Ectodermal cell (in vitro differentiated cells): ENCODE data around the gene VWA7.

Experiments
- H3K27ac ChIP-seq: 2 replicates; pipeline ENCODE4 v1.7.0; 2013; ENCODE audit warnings: mild to moderate bottlenecking, low read depth, low read length; ENCODE audit not compliant: insufficient read depth, poor library complexity, severe bottlenecking
- H3K27me3 ChIP-seq: 2 replicates; pipeline ENCODE4 v1.7.0; 2013; ENCODE audit warnings: mild to moderate bottlenecking, low read length; ENCODE audit not compliant: insufficient read depth, control insufficient read depth, poor library complexity, severe bottlenecking
- H3K36me3 ChIP-seq: one replicate; pipeline ENCODE4 v1.7.0; 2013; ENCODE audit warnings: low read length; ENCODE audit not compliant: control insufficient read depth, insufficient read depth
- H3K4me1 ChIP-seq: one replicate; pipeline ENCODE4 v1.7.0; 2013; ENCODE audit warnings: low read length; ENCODE audit not compliant: control insufficient read depth, insufficient read depth
- H3K4me3 ChIP-seq: 2 replicates; pipeline ENCODE4 v1.7.0; 2013; ENCODE audit warnings: low read depth, low read length, control low read depth; ENCODE audit not compliant: insufficient read depth
- H3K9me3 ChIP-seq: 2 replicates; pipeline ENCODE4 v1.7.0; 2013; ENCODE audit warnings: mild to moderate bottlenecking, low read length, moderate library complexity; ENCODE audit not compliant: control insufficient read depth
- WGBS, 2 experiments: methylation state at CpG; one replicate each; pipeline ENCODE4 v1.1.7; 2013; ENCODE audit warnings: missing lambda C conversion rate in 2 of 2; 5-methylcytosine and 5-hydroxymethylcytosine counted together

VWA7 gene

DNA sequence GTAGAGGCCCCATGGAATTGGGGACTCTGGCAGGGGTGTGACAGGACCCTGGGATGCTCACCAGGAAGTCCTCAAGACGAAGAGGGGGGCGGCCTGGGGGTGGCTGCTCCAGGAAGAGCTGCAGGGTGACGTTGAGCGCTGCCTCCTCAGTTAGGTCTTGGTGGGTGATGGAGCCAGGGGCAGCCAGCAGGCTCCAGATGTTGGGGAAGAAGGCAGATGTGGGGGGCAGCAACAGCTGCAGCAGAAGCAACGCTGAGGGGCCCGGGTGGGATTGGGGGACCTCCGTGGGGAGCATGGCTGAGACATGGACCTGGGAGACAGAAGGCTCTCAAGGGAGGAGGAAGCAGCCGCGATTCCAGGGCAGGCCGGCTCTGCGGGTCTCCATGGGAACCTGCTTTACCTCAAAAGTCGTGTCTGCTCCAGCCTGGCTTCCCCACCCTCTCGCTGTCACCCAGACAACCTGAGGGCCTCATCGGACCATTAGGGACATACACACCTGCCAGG lies 591 bp downstream of the VWA7 start:
- peak overlapping the region; percentile 23 for H3K27ac ChIP-seq
- peaks cover 6% of the 10 kb centered on the region for H3K4me1 ChIP-seq
- H3K36me3 ChIP-seq: peaks cover 23% of the 10 kb centered on the region
- no peaks in the 10 kb centered on the region for H3K27me3 ChIP-seq
- no peaks in the 10 kb centered on the region for H3K9me3 ChIP-seq
- 74 to 79% methylated on average over 14 of the region's 14 CpGs for WGBS, 2 experiments
- no peak overlapping the region for H3K4me3 ChIP-seq

- Histone ChIP-seq H3K4me3 (no peak overlapping the region), H3K9me3 (no peaks in the 10 kb centered on the region), H3K27me3 (no peaks in the 10 kb centered on the region), H3K36me3 (peaks cover 23% of the 10 kb centered on the region), H3K27ac (peak overlapping the region; percentile 33), H3K4me1 (peaks cover 6% of the 10 kb centered on the region)
- WGBS, 2 experiments: 93 to 94% methylated on average over 32 of the region's 32 CpGs
Measured at GRCh38 chr6:31775633-31776484, 1.3 kb downstream of the VWA7 start.

DNA sequence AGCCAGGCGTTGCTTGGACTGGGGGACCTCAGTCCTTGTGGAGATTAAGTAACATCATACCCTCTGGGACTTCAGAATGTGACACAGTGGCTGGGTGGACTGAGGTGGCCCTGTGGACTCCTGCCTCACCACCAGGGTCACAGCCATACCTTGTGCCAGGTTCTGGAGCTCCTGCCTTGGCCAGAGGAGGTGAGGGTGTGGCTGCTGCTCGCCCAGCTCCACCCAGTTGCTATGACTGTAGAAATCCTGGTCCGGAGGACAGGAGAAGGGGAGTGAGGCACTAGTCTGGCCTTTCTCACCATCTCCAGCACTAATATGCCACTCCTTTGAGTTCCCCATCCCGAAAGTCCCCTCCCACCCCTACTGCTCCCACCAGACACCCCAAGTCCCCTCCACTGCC lies 1.9 kb downstream of the VWA7 start:
- Histone ChIP-seq H3K36me3 (peaks cover 18% of the 10 kb centered on the region), H3K9me3 (no peaks in the 10 kb centered on the region), H3K27me3 (no peaks in the 10 kb centered on the region), H3K27ac (peak overlapping the region; percentile 33), H3K4me3 (no peak overlapping the region), H3K4me1 (peaks cover 6% of the 10 kb centered on the region)
- 85 to 91% methylated on average over 4 of the region's 4 CpGs for WGBS, 2 experiments

DNA sequence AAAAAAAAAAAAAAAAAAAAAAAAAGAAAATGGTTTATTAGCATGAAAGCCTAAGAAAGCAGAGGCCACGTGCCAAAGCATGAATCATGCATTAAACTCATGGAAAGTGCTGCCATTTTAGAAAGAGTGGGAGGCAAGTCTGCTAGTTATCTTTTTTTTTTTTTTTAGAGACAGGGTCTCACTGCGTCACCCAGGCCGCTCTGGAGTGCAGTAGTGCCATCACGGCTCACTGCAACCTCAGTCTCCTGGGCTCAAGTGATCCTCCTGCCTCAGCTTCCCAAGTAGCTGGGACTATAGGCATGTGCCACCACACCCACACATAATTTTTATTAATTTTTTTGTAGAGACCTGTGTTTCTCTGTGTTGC lies 5.2 kb downstream of the VWA7 start:
- no peak overlapping the region for H3K27ac ChIP-seq
- H3K27me3 ChIP-seq: no peaks in the 10 kb centered on the region
- H3K4me3 ChIP-seq: no peak overlapping the region
- H3K9me3 ChIP-seq: no peaks in the 10 kb centered on the region
- H3K36me3 ChIP-seq: no peaks in the 10 kb centered on the region
- H3K4me1 ChIP-seq: peaks cover 4% of the 10 kb centered on the region
- 86 to 89% methylated on average over 4 of the region's 4 CpGs for WGBS, 2 experiments

- WGBS, 2 experiments: 83 to 84% methylated on average over 1 to 2 of the region's 2 CpGs
- H3K4me3 ChIP-seq: no peak overlapping the region
- no peak overlapping the region for H3K27ac ChIP-seq
- no peaks in the 10 kb centered on the region for H3K27me3 ChIP-seq
- peaks cover 5% of the 10 kb centered on the region for H3K4me1 ChIP-seq
- no peaks in the 10 kb centered on the region for H3K36me3 ChIP-seq
- no peaks in the 10 kb centered on the region for H3K9me3 ChIP-seq
Measured at GRCh38 chr6:31770860-31771259, 6.3 kb downstream of the VWA7 start.

- Histone ChIP-seq H3K27ac (no peak overlapping the region), H3K9me3 (no peaks in the 10 kb centered on the region), H3K36me3 (no peaks in the 10 kb centered on the region), H3K4me1 (peaks cover 7% of the 10 kb centered on the region), H3K27me3 (no peaks in the 10 kb centered on the region), H3K4me3 (no peak overlapping the region)
- WGBS, 2 experiments: 76 to 80% methylated on average over 11 to 12 of the region's 12 CpGs
Measured at GRCh38 chr6:31769684-31770371, 7.3 kb downstream of the VWA7 start.

- H3K36me3 ChIP-seq: no peaks in the 10 kb centered on the region
- H3K27ac ChIP-seq: no peak overlapping the region
- no peaks in the 10 kb centered on the region for H3K9me3 ChIP-seq
- WGBS, 2 experiments: 92 to 93% methylated on average over 18 of the region's 18 CpGs
- H3K4me1 ChIP-seq: peaks cover 13% of the 10 kb centered on the region
- no peaks in the 10 kb centered on the region for H3K27me3 ChIP-seq
- no peak overlapping the region for H3K4me3 ChIP-seq
Measured at GRCh38 chr6:31768363-31769257, 8.5 kb downstream of the VWA7 start.

GRCh38 chr6:31767096-31767645 lies 10.0 kb downstream of the VWA7 start:
- no peaks in the 10 kb centered on the region for H3K27me3 ChIP-seq
- no peaks in the 10 kb centered on the region for H3K36me3 ChIP-seq
- 89 to 92% methylated on average over 6 of the region's 6 CpGs for WGBS, 2 experiments
- no peak overlapping the region for H3K27ac ChIP-seq
- peaks cover 22% of the 10 kb centered on the region for H3K4me1 ChIP-seq
- H3K4me3 ChIP-seq: no peak overlapping the region
- no peaks in the 10 kb centered on the region for H3K9me3 ChIP-seq

DNA sequence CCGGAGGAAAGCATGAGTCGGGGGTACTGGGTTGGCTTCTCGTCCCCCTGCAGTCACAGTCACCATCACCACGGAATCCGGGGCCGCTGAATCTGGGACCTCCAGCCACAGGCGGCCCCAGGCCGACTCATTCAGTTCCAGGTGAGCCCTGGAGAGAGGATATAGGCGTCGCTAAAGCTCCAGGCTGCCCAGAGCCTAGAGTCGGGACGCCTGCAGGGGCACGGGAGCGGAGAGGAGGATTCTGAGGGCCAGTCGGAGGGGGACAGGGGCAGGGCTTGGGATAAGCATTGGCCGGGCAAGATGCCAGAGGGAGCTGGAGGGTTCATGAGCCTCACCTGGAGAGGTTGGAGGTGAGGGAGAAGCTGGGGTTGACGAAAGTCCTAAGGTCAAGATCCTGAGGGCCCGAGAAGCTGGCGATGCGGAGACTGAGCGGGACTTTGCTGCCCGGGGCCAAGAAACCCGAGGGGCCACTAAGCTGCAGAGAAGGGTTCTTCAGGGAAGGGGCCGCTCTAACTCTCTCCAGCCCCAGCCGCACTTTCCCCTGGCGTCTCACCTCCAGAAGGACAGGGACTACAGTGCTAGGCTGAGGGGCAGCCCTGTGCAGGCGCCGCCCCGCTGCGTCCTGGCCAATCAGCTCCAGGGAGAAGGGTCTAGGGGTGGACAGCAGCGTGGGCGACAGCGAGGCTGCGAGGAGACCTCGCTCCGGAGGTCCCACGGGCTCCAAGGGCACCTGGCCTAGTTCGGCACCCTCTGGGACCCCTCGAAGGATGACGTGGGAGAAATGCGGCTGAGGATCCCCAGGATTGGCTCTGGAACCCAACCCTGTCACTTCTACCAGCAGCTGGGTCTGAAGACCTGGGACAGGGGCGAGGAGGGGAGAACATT lies 11.0 kb downstream of the VWA7 start:
- no peaks in the 10 kb centered on the region for H3K9me3 ChIP-seq
- peaks cover 22% of the 10 kb centered on the region for H3K4me1 ChIP-seq
- no peak overlapping the region for H3K27ac ChIP-seq
- H3K4me3 ChIP-seq: no peak overlapping the region
- WGBS, 2 experiments: 75% methylated on average over 42 of the region's 42 CpGs
- H3K27me3 ChIP-seq: no peaks in the 10 kb centered on the region
- H3K36me3 ChIP-seq: no peaks in the 10 kb centered on the region
